ENCODE results near the gene UBE4B.

DNA sequence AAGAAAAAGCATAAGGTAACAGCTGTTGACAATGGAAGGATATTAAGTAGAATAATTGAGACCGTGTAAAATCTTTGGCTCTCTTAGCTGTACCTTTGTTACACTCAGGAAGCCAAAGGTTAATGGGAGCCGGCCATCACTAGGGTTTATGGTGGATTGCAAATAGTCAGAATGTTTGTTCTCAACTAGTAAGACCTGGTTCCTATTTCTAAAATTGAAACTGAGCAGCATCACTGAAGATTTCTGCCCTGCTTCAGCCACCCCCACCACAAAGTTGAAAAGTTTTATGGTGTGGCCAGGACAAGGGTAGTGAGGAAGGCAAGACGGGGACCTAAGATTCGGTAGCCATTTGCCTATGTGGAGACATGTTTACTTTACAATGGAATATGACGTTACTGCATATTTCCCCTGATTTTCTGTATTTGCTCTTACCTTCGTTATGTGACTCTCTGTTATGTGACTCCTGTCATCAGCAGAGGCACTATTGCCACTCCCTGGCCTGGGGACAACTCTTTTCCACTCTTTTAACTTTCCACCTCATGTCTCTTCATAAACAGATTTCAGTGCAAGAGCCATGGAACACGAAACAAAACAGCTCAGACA, 136.3 kb downstream of the UBE4B start:
- TF ChIP-seq FOXK2 (IDR thresholded peaks at IDR 0.05) (no peak), SUZ12 (IDR thresholded peaks at IDR 0.05) (no peak), ELF4 (IDR thresholded peaks at IDR 0.05) (no peak), SP1 (IDR thresholded peaks at IDR 0.05) (no peak), CTBP1 (IDR thresholded peaks at IDR 0.05; ENCODE audit: borderline replicate concordance) (no peak), BHLHE40 (IDR thresholded peaks at IDR 0.05; ENCODE audit: borderline replicate concordance) (no peak), ZNF384 (IDR thresholded peaks at IDR 0.05) (no peak), FOXM1 (IDR thresholded peaks at IDR 0.05; ENCODE audit: borderline replicate concordance) (no peak), FOXA1 (IDR thresholded peaks at IDR 0.05) (no peak), TARDBP (IDR thresholded peaks at IDR 0.05) (no peak), ARNT (IDR thresholded peaks at IDR 0.05) (no peak), L3MBTL2 (conservative IDR thresholded peaks at IDR 0.05) (no peak)
- TF ChIP-seq, protein P1, sequence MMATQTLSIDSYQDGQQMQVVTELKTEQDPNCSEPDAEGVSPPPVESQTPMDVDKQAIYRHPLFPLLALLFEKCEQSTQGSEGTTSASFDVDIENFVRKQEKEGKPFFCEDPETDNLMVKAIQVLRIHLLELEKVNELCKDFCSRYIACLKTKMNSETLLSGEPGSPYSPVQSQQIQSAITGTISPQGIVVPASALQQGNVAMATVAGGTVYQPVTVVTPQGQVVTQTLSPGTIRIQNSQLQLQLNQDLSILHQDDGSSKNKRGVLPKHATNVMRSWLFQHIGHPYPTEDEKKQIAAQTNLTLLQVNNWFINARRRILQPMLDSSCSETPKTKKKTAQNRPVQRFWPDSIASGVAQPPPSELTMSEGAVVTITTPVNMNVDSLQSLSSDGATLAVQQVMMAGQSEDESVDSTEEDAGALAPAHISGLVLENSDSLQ (IDR thresholded peaks at IDR 0.05), result no peak

All from HEK293T (cell line).